Thoracic aorta (tissue), 2 donors: Measurements from ENCODE around the gene DNM2. TPM values are rescaled to one million over a fixed set of nuclear protein-coding genes. Genes with fewer than 3 reads are reported as not detected.

Experiments
- ATAC-seq: fragments of 150-250 bp; one replicate; pipeline ENCODE4 v1.8.0; 2017; ENCODE audit warnings: low read depth; ENCODE audit not compliant: insufficient number of reproducible peaks, low FRiP score
- DNase-seq: peaks from one replicate; pipeline ENCODE4 v3.0.0-alpha.2; 2020; ENCODE audit warnings: low spot score
- H3K27ac ChIP-seq, 2 donors: fragments of 200-600 bp; sonication (generic); 1 replicate in 1 of 2; 2 replicates in 1 of 2; pipeline ENCODE4 v1.5.1; 2016; ENCODE audit warnings: mild to moderate bottlenecking in 2 of 2, moderate library complexity in 2 of 2
- H3K27me3 ChIP-seq: fragments of 200-600 bp; sonication (generic); replicated peaks from 2 replicates; pipeline ENCODE4 v1.6.0; 2016; ENCODE audit warnings: mild to moderate bottlenecking; ENCODE audit not compliant: insufficient read depth
- H3K36me3 ChIP-seq: fragments of 200-600 bp; sonication (generic); one replicate; pipeline ENCODE4 v1.5.1; 2016
- H3K4me1 ChIP-seq, 2 donors: fragments of 200-600 bp; sonication (generic); 1 replicate in 1 of 2; 2 replicates in 1 of 2; pipeline versions ENCODE4 v1.5.1 to v1.6.0; 2016; ENCODE audit warnings: low read depth in 2 of 2, mild to moderate bottlenecking in 1 of 2; ENCODE audit not compliant: control insufficient read depth in 1 of 2
- H3K4me3 ChIP-seq: fragments of 200-600 bp; sonication (generic); 2 replicates; pipeline ENCODE4 v1.5.1; 2016; ENCODE audit warnings: mild to moderate bottlenecking
- H3K9me3 ChIP-seq: fragments of 200-600 bp; sonication (generic); 2 replicates; pipeline ENCODE4 v1.5.1; 2016
- CTCF ChIP-seq: fragments of 200-600 bp; sonication (generic); IDR thresholded peaks from one replicate; pipeline ENCODE4 v1.5.1; 2019; ENCODE audit warnings: antibody characterized with exemption
- total RNA-seq, 2 donors: library from RNA; depleted of rRNA; stranded (reverse); fragments of >200 nt; gene quantifications; one replicate each; pipeline versions ENCODE4 v1.1.0 to v1.2.3, GENCODE V29; 2016

Gene DNM2
- total RNA-seq, 2 donors from 2014 or later: 153 to 195 TPM

GRCh38 chr19:10815969-10816644 is 98.2 kb downstream of the DNM2 start:
- Histone ChIP-seq H3K27me3 (no peaks in the 10 kb centered on the region), H3K4me3 (peak overlapping the region; percentile 75), H3K9me3 (no peaks in the 10 kb centered on the region), H3K27ac (peak overlapping the region; percentile 88 to 95), H3K4me1 (peaks cover 25 to 47% of the 10 kb centered on the region in 2 donors), H3K36me3 (peaks cover 18% of the 10 kb centered on the region)
- DNase-seq (no peak), ATAC-seq (no peak)
- TF ChIP-seq CTCF: no peak

- peaks cover 25 to 47% of the 10 kb centered on the region in 2 donors for H3K4me1 ChIP-seq
- H3K9me3 ChIP-seq: no peaks in the 10 kb centered on the region
- H3K27me3 ChIP-seq: no peaks in the 10 kb centered on the region
- H3K27ac ChIP-seq: peak overlapping the region; percentile 88 to 95
- DNase-seq (no peak), ATAC-seq (no peak)
- H3K36me3 ChIP-seq: peaks cover 21% of the 10 kb centered on the region
- peak overlapping the region; percentile 75 for H3K4me3 ChIP-seq
- TF ChIP-seq CTCF: no peak
Observed at GRCh38 chr19:10816691-10817090, 98.8 kb downstream of the DNM2 start.

- H3K27ac ChIP-seq: peak overlapping the region; percentile 88 to 95
- H3K9me3 ChIP-seq: no peaks in the 10 kb centered on the region
- peak overlapping the region; percentile 75 for H3K4me3 ChIP-seq
- no peak for TF ChIP-seq CTCF
- H3K27me3 ChIP-seq: no peaks in the 10 kb centered on the region
- ATAC-seq (peak; percentile 72), DNase-seq (peak; percentile 73)
- peaks cover 25 to 46% of the 10 kb centered on the region in 2 donors for H3K4me1 ChIP-seq
- H3K36me3 ChIP-seq: peaks cover 23% of the 10 kb centered on the region
Observed at GRCh38 chr19:10817291-10818038, 99.6 kb downstream of the DNM2 start.

- TF ChIP-seq CTCF: no peak
- Histone ChIP-seq H3K36me3 (peaks cover 26% of the 10 kb centered on the region), H3K27me3 (no peaks in the 10 kb centered on the region), H3K9me3 (no peaks in the 10 kb centered on the region), H3K4me3 (peak overlapping the region; percentile 75), H3K4me1 (peaks cover 21 to 36% of the 10 kb centered on the region in 2 donors), H3K27ac (peak overlapping the region; percentile 88 to 95)
- DNase-seq: no peak
- no peak for ATAC-seq
Observed at GRCh38 chr19:10818301-10819123, 100.6 kb downstream of the DNM2 start.
